Activated CD8-positive, alpha-beta memory T cell treated with anti-CD3 and anti-CD28 coated beads, Interleukin-2, amount 50 U/mL, for 1 hour (primary cell): Measurements from ENCODE around the gene PSAP.

Experiments
- DNase-seq: peaks from one replicate; pipeline ENCODE4 v3.0.0-alpha.2; 2020; ENCODE audit errors: extremely low read depth

The PSAP gene

GRCh38 chr10:71845410-71846405, 5.3 kb downstream of the PSAP start:
- DNase-seq = no peak

DNA sequence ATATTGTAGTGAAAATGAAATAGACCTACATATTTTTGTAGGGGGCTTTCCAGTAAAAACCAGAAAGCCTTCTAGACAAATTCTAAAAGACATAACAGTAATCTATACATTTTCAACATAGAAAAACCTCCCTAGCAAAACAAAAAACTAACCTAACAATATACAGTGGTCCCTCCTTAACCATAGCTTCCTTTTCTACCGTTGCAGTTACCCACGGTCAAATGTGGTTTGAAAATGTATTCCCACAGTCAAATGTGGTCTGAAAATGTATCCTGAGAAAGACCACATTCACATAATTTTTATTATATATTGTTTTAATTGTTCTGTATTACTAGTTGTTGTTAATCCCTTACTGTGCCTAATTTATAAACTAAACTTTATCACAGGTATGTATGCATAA, 6.4 kb downstream of the PSAP start:
- DNase-seq = no peak

DNA sequence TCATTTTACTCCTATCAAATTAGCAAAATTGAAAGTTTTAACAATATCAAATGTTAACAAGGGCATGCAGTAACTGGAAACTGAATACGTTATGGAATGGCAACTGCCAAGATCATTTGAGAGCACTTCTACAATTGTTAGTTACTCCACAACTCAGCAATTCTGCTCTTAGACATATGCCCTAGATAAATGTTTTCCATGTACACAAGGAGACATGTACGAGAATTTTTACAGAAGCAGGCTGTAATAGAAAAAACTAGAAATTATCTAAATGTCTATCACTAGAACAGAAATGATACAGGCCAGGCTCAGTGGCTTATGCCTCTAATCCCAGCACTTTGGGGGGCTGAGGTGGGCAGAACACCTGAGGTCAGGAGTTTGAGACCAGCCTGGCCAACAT, 7.0 kb downstream of the PSAP start:
- no peak for DNase-seq

DNA sequence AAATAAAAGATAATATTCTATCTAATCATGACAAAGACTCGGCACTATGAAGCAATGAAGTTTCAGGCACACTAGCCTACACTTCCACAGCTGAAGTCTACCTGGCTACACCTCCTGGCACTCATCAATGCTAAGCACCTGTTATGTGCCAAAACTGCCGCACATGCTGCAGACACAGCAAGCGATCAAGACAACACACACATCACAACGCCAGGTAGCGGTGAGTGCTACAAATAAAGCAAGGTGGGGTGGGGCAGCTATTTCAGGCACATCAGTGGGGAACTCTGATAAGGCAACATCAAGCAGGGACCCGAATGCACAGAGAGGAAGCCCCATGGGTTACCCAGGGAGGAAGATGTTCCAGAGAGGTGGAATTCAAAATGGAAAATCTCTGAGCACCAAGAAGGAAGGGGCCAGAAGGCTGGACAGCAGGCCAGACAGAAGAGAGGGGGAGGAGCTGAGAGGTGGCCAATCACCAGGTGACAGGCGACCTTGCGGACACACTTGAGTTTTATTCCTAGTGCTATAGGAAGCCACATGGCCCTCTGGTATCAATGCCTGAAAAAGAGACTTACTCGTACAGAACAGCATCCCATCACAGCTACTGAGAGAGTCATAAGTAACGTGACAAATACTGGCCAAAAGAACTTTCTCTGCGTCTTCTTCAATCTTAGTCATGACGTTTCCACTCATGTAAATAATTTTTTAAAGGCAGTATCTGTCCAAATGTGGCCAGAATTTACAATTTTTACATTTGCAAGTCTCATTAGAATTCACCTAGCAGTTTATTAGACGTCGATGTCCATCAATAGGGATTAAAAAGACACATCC, 8.0 kb downstream of the PSAP start:
- DNase-seq = no peak

DNA sequence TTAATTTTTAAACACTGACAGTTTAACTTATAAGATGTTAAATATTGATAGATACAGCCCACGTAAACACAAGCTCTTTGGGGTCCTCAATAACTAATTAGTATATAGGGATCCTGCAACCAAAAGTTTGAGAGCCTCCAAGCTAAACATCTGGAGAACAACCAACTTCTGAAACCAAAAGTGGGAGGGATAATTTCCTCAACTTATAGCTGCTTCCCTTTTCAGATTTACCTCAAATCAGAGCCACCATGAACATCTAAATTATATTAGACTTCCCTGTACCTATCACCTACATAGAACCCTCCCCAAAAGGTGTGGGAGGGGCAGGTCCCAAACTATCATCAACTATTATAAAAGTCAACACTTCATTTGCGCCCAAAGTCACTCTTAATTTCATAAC, 8.6 kb downstream of the PSAP start:
- no peak for DNase-seq

DNA sequence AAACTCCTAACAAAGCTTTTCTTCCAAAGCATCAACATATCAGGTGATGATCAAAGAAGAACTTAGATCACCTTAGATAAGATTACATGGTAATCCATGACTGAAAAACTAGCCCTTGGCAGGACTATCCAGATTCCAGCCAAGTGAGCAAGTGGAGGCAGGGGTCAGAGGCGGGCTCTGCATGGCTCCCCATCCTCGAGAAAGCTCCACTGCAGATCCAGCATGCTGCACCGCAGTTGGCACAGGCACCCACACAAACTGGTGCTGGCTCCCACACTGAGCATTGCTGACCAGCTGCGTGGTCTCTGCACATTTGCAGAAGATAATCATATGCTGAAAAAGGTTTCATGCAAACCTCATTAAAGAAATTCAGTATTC, 10.1 kb downstream of the PSAP start:
- DNase-seq = no peak

DNA sequence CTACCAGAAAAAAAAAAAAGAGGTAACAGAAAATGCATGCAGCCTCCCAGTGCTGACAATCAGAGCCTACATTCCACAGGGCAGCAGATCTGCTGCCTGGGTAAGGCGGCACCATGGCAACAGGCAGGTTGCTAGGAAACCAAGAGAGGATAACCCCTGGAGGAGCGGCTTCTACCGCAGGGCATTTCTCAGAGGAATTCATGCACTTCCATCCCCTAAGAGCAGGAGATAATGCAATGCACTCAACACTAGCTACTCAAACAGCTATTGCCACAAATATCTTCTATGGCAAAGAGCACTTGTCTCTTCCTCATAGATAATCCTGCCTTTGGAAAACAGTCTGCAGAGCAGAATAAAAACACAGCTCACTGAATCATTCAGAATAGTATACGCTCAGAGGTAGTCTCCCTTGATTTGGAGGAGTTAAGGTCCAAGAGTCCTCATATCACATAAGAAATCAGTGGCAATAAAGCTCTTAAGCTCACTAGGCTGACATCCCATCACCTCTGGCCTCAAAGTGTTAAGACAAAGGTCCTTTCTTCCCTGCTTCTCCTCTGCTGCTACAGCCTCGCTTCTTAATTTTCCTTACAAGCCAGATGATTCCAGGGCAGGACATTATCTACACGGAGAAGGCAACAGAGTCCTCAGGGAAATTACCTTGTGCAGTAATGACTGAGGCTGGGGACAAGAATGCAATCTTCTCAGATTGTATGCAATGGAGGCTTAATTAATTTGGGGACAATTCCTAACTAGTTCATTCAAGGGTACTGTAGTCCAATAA, 10.7 kb downstream of the PSAP start:
- no peak for DNase-seq

DNA sequence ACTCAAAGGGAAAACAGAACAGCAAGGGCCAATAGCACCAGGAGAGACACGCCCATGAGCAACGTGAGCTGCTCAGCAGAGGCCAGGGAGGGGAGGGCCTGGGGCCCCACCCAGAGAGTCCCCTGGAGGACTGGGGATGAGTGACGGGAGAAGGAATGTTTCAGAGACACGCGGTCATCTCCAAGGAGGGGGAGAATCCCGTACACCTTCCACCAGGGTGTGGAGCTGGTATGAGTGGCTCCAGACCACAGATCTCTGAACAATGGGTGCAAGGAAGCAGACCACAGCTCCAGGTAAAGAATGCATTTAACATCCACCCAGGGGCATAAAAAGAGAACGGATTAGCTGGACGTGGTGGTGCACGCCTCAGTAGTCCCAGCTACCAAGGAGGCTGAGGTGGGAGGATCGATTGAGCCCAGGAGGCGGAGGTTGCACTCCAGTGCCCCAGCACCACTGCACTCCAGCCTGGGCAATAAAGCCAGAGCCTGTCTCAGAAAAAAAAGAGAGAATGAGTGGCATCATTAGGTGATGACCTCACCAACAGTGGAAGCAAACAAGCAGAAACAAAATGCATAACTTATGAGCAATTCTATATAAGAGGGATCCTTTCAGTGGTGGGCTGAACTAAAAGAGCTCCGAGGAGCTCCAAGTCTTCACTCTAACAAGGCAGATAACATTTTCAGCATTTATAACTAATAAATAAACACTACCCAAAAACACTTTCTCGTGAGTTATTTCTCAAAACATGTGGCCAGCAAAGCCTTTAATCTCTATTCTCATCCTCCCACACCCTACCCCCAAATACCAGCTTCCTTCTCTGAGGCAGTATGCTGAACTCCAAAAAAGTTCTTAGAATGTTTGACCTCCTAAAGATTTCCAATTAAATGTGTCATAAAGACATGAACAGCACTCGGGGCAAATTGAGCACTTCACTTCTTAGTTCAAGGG, 12.5 kb downstream of the PSAP start:
- DNase-seq = no peak

DNA sequence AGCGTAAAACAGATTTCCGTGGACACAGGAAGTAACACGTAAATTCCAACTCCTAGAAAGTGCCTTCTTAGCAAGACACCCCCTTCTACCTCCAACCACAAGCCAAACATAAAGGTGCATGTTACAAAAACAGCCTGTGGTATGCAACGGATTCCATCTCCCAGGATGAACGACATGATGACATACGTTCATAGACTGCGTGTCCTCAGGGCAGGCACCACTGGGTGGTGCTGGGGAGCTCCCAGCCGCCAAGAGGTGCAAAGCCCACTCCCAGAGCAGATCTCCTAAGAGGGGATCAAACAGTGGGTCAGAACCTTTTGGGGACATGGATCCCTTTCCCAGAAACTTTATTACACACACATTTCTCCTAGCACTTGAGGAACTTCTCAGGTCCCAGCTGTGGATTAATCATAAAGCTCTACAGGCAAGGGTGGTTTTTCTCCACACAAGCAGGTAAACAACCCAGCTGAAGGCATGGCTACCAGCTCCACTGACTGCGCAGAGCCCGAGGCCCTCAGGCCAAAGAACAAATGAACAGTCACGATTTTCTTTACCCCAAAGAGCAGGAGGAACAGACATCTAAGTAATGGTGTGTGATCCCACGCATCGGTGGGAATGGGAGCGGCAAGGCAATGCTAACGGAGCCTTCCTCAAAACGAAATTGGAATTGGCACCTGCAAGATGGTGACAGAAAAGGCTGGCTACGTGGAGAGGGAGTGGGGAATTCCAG, 13.8 kb downstream of the PSAP start:
- no peak for DNase-seq

DNA sequence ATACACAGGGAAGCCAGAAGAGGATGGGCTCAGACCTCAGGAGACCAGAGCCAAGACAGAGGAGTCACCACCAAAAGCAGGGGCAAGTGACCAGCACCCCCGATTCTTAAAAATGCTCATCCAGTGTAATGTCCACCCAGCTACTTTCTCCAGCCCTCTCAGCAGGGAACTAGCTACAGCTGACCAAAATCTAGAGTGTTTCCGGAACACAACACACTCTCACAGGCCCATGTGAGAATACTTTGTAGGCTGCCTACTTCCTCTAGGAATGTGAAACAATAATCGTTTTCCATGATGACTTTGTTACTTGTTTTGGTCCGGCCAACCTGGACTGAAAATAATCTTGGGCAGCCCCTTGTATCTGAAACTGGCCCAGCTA, 14.5 kb downstream of the PSAP start:
- no peak for DNase-seq

GRCh38 chr10:71835671-71836595, 15.1 kb downstream of the PSAP start:
- no peak for DNase-seq

GRCh38 chr10:71834343-71834674, 16.7 kb downstream of the PSAP start:
- DNase-seq = no peak

- no peak for DNase-seq
Measured at GRCh38 chr10:71833451-71834342, 17.4 kb downstream of the PSAP start.

DNA sequence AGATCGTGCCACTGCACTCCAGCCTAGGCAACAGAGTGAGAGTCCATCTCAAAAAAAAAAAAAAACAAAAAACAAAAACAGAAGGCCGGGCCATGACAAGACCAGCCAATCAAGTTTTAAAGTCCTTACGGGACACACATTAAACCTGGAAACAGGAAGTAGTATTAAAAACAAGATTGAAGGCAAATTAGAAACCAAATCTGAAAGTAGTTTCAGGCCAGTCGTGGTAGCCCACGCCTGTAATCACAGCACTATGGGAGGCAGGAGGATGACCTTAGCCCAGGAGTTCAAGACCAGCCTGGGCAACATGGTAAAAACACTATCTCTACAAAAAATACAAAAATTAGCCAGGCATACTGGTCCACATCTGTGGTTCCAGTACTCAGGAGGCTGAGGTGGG, 18.1 kb downstream of the PSAP start:
- no peak for DNase-seq

DNA sequence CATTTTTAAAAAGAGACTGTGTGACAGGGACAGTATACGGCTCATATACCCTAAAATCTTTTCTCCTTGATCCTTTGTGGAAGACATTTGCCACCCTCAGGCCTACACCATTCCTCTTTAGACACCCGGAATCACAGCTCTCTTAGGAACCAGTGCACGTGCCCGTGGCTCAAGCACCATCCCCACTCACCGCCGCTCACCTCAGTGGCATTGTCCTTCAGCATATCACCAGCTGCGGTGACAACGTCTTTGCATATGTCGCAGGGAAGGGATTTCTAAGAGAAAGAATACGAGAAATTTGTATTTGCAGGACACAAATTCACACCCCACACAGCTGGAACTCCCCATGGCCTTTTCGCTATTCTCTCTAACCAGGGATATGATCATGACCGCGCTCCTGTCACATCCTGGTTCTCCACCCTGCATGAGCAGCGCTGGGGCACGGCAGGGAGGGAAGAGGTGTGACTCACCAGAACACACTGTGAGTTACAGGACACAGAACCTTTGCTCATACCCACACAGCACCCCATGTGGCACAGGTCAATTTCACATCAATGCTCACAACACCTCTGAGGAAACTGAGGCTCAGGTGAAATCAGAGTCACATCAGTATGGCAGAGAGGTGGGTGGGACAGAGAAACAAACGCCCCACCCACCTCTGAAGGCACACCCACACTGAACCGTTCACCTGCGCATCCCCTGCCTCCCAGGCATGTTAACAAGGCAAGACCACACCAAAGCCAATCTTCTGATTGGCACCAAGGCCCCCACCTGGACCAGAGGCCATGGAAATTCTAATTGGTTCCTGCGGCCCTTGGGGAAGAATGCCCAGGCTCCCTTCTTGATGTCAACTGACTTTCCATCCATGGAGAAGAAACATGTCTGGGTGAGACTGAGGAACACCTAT, 19.2 kb downstream of the PSAP start:
- DNase-seq = no peak

GRCh38 chr10:71830726-71831125, 20.3 kb downstream of the PSAP start:
- no peak for DNase-seq

DNA sequence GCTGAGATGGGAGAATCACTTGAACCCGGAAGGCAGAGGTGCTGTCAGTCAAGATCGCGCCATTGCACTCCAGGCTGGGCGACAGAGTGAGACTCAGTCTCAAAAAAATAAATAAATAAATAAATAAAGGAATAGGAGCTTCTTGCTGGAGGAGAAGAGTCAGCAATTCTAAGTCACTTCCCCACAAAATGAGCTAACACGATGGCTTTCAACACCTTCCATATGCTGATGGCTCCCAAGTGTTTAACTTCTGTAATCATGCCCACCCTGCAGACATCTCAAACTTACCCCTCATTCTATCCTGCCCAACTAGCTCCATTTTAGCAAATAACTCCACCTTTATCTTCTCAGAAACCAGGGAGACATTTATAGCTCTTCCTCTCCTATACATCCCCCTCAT, 21.2 kb downstream of the PSAP start:
- DNase-seq = no peak
